Stimulated activated naive CD8-positive, alpha-beta T cell treated with anti-CD3 and anti-CD28 coated beads, Interleukin-15, Interleukin-2, amounts not matched to agents 100 ng/mL and 50 ng/mL, for 24 hours (primary cell): ENCODE data around the gene TMEM254.
"Not testable (repeated sequence)": the region's sequence is repeated elsewhere in the genome, so short reads cannot be mapped to it uniquely, and the experiment has no call there.

Experiments
- H3K27ac Mint-ChIP-seq: one replicate; pipeline ENCODE4 v1.8.0; 2021; ENCODE audit warnings: mild to moderate bottlenecking, mixed read lengths
- H3K27me3 Mint-ChIP-seq: one replicate; pipeline ENCODE4 v1.8.0; 2021; ENCODE audit warnings: mixed read lengths
- H3K36me3 Mint-ChIP-seq: one replicate; pipeline ENCODE4 v1.8.0; 2021; ENCODE audit warnings: low read depth, mixed read lengths
- H3K4me1 Mint-ChIP-seq: one replicate; pipeline ENCODE4 v1.8.0; 2021; ENCODE audit warnings: low read depth, mixed read lengths
- H3K4me3 Mint-ChIP-seq: one replicate; pipeline ENCODE4 v1.8.0; 2021; ENCODE audit warnings: mild to moderate bottlenecking, mixed read lengths
- H3K9me3 Mint-ChIP-seq: one replicate; pipeline ENCODE4 v1.8.0; 2021; ENCODE audit warnings: mixed read lengths

The TMEM254 gene

DNA sequence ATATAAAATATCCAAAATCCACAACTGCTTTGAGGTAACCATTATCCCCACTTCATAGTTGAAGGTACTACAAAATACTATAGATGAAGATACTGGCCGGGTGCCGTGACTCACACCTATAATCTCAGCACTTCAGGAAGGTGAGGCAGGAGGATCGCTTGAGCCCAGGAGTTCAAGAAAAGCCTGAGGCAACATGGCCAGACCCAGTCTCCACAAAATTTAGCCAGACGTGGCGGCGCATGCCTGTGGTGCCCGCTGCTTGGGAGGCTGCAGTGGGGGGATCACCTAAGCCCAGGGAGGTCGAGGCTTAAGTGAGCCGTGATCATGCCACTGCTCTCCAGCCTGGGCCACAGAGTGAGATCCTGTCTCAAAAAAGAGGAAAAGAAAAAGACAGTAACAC lies 21.7 kb downstream of the TMEM254 start:
- Mint-ChIP-seq H3K4me3 (no peak overlapping the region), H3K27me3 (peaks cover 3% of the 10 kb centered on the region), H3K9me3 (no peaks in the 10 kb centered on the region), H3K36me3 (peaks cover 7% of the 10 kb centered on the region), H3K27ac (no peak overlapping the region), H3K4me1 (peaks cover 4% of the 10 kb centered on the region)

DNA sequence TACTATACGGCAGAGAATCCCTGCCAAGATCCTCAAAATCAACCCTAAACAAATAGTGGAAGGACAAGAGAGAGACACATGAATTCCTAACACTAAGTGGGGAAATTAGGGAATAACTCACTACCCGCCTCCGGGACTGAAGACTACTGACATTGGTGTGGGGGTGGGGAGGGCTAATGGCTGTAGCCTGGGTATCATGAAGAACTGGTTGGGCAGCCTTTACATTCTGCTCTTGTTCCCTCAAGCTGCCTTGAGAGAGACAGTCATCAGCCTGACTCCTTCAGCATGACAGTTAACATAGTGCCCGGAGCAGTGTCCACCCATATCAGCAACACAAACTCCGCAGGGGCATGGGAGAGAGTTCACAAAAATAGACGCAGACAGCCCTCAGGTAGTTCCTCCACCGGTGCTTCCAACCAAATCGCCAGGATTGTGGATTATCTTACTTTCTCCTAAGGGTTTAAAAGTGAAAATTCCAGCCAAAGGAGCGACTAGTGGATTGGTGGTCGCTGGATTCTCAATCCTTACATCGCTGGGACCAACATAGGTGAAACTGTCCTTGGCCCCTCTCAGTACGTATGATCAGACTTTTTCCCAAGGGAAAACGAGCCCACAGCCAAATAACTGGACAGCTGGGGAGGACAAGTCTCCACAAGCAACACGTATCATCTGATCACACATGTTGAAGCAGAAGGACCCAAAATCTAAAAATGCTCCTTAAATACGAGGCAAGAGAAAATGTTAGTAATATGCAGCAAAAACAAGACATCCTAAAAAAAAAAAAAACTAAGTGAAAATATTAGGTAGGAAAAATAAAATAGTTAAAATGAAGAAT lies 22.6 kb downstream of the TMEM254 start:
- Mint-ChIP-seq H3K4me1 (peaks cover 4% of the 10 kb centered on the region), H3K9me3 (no peaks in the 10 kb centered on the region), H3K36me3 (peaks cover 7% of the 10 kb centered on the region), H3K4me3 (no peak overlapping the region), H3K27ac (no peak overlapping the region), H3K27me3 (peaks cover 3% of the 10 kb centered on the region)

DNA sequence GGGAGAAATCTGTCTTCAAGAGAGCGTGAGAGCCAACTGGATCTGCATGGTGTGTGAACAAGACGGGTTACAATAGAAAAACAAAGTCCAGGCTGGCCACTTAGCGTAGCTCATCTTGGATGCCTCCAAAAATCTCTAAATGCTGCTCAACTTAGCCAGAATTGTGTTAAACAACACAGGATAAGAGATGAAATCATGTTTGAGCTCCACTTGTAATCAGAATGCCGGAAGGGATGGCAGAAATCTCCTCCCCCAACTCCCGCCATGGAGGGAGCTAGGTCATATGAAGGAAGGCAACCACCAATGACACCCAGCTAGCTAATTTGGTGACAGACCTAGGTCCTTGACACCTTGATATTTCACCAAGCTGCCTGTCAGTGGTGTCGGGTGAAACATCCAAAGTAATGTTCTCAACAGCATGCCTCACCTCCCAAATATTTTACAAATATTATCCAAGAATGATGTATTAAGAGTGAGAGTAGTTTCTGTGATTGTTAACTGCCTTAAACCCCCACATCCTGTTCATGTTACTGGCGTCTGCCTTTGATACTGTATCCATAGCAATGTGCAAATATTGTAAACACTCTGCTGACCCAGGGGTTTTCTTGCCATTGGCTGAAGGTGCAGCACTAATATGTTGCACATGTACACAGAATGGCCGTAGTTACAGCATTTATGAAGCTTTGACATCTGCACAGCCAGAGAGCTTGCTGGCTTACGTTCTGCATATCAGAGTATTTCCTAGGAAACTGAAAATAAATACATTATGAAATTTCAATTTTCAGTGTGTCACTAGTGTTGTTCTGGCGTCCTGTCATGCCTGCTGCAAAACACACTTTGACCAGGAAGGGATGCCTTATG lies 25.8 kb downstream of the TMEM254 start:
- H3K36me3 Mint-ChIP-seq, result peaks cover 6% of the 10 kb centered on the region
- H3K9me3 Mint-ChIP-seq, result peaks cover 6% of the 10 kb centered on the region
- peaks cover 4% of the 10 kb centered on the region for H3K4me1 Mint-ChIP-seq
- H3K27me3 Mint-ChIP-seq, result no peaks in the 10 kb centered on the region
- H3K4me3 Mint-ChIP-seq, result no peak overlapping the region
- H3K27ac Mint-ChIP-seq, result no peak overlapping the region

DNA sequence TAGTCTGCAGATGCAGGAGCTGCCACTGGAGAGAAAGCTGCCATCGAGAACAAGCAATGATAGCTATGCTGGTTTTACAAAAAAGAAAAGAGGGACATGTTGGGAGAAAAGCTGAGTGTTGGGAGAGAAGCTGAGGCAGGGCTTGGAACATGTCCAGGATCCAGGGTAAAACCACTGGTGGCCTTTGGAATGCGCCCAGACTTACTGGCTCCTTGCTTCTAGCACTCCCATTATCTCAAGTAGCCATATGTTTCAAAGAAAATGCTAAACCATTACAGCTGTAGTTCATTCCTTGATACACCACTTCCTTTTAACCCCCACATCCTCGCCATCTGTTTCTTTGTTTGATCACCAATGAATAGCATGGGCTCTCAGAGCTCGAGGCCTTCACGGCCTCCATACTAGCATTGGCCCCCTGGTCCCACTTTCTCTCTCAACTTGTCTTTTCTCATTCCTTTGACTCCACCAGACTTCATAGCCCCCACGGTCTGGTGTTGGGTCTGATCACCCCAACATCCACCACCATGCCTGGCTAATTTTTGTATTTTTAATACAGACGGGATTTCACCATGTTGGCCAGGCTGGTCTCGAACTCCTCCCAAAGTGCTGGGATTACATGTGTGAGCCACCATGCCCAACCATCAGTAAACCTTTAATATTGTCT lies 30.2 kb downstream of the TMEM254 start:
- H3K9me3 Mint-ChIP-seq, result peaks cover 13% of the 10 kb centered on the region
- no peak overlapping the region for H3K27ac Mint-ChIP-seq
- H3K4me1 Mint-ChIP-seq, result peaks cover 4% of the 10 kb centered on the region
- H3K36me3 Mint-ChIP-seq, result peaks cover 7% of the 10 kb centered on the region
- no peak overlapping the region for H3K4me3 Mint-ChIP-seq
- no peaks in the 10 kb centered on the region for H3K27me3 Mint-ChIP-seq

DNA sequence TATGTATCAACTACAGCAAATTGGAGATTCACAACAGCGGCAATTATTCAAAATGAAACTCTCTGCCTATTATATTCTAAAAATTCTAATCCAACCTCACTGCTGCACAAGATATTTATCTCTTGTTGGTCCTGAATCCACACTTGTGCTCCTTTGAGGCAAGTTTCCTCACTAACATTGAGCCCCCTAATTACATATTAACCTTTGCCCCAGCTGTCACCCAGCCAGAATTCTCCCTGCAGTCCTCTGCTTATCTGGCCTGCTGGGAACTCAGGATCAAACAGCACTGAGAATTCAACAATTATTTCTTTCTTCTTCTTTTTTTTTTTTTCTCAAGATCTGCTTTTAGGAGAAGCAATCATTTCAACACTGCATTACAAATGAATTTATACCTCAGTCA lies 32.5 kb downstream of the TMEM254 start:
- no peak overlapping the region for H3K4me3 Mint-ChIP-seq
- H3K4me1 Mint-ChIP-seq, result no peaks in the 10 kb centered on the region
- H3K27ac Mint-ChIP-seq, result no peak overlapping the region
- peaks cover 7% of the 10 kb centered on the region for H3K36me3 Mint-ChIP-seq
- H3K9me3 Mint-ChIP-seq, result peaks cover 13% of the 10 kb centered on the region
- H3K27me3 Mint-ChIP-seq, result no peaks in the 10 kb centered on the region

DNA sequence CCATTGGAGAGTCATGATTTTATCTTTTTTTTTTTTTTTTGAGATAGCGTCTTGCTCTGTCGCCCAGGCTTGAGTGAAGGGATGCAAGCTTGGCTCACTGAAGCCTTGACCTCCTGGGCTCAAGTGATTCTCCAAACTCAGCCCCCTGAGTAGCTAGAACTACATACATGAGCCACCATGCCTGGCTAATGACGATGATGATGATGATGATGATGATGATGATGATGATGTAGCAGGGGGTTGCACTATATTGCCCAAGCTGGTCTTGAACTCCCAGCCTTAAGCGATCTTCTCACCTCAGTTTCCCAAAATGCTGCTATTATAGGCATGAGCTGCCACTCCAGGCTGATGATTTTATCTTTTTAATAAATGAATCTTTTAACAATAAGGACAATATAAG lies 40.2 kb downstream of the TMEM254 start:
- Mint-ChIP-seq H3K4me3 (no peak overlapping the region), H3K36me3 (no peaks in the 10 kb centered on the region), H3K27me3 (no peaks in the 10 kb centered on the region), H3K9me3 (no peaks in the 10 kb centered on the region), H3K4me1 (no peaks in the 10 kb centered on the region), H3K27ac (no peak overlapping the region)

DNA sequence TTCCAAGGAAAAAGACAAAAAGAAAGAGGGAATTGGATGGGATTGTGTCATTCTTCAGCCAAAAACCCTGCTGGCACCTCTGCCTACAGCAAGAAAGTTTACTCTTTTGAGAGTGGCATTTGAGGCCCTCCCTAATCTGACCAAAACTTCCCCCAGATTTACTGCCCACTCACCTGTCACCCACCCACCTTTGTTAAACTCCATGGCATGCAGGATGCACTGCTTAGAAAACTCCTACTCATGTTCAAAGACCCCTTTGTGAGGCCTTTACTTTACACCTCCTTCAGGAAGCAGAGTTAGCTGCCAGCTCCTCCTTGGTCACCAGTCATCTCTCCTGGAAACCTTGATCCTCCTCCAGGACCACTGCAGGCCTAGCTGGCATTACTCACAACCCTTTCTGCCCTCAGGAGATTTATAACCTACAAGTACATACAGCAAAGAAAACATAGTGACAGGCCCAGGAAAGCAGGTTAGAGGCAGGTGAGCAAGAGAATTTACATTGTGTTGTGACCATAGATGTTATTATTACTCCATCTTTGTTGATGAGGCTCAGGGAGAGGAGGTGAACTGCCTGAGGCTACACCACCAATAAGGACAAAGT lies 43.7 kb downstream of the TMEM254 start:
- Mint-ChIP-seq H3K36me3 (no peaks in the 10 kb centered on the region), H3K27me3 (no peaks in the 10 kb centered on the region), H3K9me3 (no peaks in the 10 kb centered on the region), H3K4me3 (no peak overlapping the region), H3K27ac (no peak overlapping the region), H3K4me1 (no peaks in the 10 kb centered on the region)

DNA sequence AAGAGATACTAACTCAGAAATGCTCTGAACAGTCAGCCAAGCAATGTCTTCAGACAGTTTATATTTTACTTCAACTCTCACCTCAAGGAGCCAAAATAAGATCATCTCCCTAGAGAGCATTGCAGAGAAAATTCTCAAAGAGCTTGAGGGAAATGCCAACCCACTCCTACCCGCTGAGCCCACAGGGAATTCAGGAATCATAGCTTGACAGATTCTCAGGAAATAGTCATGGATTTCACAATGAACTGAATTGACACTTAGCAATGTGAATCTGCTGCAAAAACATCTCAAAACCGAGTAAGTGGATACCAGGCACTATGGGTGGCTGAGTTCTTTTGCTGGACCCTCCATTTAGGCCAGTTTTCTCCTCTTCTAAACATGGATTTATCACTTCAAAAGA lies 44.3 kb downstream of the TMEM254 start:
- no peaks in the 10 kb centered on the region for H3K4me1 Mint-ChIP-seq
- no peaks in the 10 kb centered on the region for H3K9me3 Mint-ChIP-seq
- no peaks in the 10 kb centered on the region for H3K36me3 Mint-ChIP-seq
- no peak overlapping the region for H3K4me3 Mint-ChIP-seq
- no peak overlapping the region for H3K27ac Mint-ChIP-seq
- H3K27me3 Mint-ChIP-seq, result no peaks in the 10 kb centered on the region

DNA sequence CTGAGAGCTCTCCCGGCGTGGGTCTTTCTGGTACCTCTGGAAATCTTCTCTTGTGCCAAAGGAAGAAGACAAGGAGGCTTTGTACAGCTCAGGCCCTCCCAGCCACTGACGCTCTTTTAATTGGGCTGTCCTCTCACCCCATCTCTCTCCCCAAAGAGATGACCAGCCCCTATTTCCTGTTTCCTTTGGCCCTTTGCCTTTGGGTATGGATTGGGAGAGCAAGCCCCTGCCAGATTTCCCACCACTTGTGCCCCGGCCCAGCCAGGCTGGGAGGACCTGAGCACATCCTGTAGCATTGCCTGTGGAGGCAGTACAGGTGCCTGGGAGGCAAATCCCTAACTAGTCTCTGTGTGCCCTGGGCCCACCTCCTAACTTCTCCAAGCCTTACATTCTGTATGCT lies 48.4 kb downstream of the TMEM254 start:
- Mint-ChIP-seq H3K36me3 (no peaks in the 10 kb centered on the region), H3K27ac (no peak overlapping the region), H3K9me3 (no peaks in the 10 kb centered on the region), H3K4me3 (no peak overlapping the region), H3K27me3 (peaks cover 10% of the 10 kb centered on the region), H3K4me1 (no peaks in the 10 kb centered on the region)

DNA sequence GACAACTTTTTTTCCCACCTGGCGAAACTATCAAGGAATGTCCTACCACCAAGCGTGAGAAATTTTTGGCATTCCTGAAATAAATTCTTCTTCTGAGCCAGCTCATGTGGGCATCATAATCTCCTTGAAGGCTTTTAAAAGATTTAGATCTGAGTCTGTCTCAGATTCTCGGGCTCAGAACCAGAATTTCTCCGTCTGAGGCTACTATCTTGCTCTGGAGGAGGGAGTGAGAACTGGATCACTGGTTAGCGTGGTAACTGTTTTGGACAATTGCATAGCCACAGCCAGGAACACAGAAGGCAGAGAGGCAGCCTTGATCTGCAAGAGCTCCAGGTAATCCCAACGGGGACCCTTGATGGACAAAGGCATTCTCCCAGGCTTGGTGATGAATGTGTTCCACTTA lies 53.0 kb downstream of the TMEM254 start:
- Mint-ChIP-seq H3K27ac (no peak overlapping the region), H3K36me3 (no peaks in the 10 kb centered on the region), H3K9me3 (no peaks in the 10 kb centered on the region), H3K27me3 (peaks cover 23% of the 10 kb centered on the region), H3K4me1 (no peaks in the 10 kb centered on the region), H3K4me3 (no peak overlapping the region)

DNA sequence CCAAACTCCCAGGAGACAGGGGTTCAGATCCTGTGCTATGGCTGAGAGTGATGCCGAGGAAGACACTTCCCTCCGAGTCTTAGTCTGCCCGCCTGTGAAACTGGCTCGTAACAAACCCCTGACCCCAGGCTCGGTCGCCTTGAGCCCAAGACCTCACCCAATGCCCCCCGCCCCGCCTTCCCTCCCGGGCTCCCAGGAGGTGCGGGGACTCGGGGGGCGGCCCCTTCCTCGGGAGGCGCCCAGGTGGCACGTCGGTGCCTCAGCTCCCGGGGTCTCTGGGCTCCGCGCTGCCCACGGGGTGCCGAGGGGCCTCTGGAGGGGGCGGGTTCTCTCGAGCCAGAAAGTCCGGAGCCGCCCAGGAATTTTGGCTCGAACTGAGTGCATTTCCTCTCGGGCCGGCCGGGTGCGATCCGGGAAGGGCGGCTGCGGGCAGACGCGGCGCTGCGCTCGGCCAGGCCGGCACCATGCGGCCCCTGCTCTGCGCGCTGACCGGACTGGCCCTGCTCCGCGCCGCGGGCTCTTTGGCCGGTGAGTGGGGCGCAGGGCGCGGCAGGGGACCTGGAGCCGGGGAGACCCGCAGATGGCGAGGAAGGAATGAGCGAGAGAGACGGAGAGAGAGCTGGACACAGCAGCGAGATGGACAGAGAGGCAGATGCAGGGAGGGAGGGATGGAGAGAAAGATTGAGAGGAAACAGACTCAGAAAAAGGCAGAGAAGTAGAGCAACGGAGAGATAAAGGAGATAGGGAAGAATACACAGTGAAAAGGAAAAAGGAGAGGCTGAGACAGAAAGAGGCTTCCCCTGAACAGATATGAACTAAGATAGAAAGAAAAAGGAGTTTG lies 54.1 kb downstream of the TMEM254 start, which contains the start of gene PLAC9:
PLAC9 (plus strand) TSS at position 432 of the 841 bp plus-strand sequence; CDS start at position 465, 33 bp downstream.
- Mint-ChIP-seq H3K36me3 (no peaks in the 10 kb centered on the region), H3K27me3 (peaks cover 23% of the 10 kb centered on the region), H3K4me3 (no peak within 1 kb of the TSS), H3K4me1 (no peaks in the 10 kb centered on the region), H3K9me3 (no peaks in the 10 kb centered on the region), H3K27ac (no peak within 1 kb of the TSS)

DNA sequence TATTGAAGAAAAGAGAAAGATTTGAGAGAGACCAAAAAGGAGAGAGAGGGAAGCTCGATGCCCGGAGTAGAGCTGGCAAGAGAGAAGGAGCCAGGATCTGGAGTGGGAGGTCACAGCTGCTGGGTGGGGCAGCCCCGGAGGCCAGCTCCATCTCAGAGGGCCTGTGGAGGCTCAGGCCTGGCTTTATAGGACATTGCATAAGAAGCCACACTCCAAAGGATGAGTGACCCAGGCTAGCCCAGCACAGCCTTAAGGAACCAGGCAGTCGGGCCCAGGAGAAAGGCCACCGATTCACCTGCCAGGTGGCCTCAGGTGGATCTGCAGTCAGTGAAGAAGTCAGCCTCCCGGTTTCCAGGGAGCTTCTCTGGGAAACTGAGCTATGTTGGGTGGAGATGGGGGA lies 54.7 kb downstream of the TMEM254 start:
- H3K36me3 Mint-ChIP-seq, result no peaks in the 10 kb centered on the region
- H3K27ac Mint-ChIP-seq, result no peak overlapping the region
- no peaks in the 10 kb centered on the region for H3K9me3 Mint-ChIP-seq
- H3K4me3 Mint-ChIP-seq, result no peak overlapping the region
- H3K27me3 Mint-ChIP-seq, result peaks cover 27% of the 10 kb centered on the region
- no peaks in the 10 kb centered on the region for H3K4me1 Mint-ChIP-seq

DNA sequence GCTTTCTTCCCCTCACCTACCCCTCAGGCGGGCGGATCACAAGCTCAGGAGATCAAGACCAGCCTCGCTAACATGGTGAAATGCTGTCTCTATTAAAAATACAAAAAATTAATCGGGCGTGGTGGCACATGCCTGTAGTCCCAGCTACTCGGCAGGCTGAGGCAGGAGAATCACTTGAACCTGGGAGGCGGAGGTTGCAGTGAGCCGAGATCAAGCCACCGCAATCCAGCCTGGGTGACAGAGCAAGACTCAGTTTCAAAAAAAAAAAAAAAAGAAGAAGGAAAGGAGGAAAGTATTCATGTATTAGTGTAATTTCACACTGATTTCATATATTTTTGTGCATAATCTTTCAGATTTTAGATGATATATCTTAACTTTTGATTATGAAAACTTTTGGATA lies 55.2 kb downstream of the TMEM254 start:
- peaks cover 27% of the 10 kb centered on the region for H3K27me3 Mint-ChIP-seq
- not testable (repeated sequence) for H3K4me3 Mint-ChIP-seq, H3K36me3 Mint-ChIP-seq, H3K4me1 Mint-ChIP-seq, H3K27ac Mint-ChIP-seq, H3K9me3 Mint-ChIP-seq

DNA sequence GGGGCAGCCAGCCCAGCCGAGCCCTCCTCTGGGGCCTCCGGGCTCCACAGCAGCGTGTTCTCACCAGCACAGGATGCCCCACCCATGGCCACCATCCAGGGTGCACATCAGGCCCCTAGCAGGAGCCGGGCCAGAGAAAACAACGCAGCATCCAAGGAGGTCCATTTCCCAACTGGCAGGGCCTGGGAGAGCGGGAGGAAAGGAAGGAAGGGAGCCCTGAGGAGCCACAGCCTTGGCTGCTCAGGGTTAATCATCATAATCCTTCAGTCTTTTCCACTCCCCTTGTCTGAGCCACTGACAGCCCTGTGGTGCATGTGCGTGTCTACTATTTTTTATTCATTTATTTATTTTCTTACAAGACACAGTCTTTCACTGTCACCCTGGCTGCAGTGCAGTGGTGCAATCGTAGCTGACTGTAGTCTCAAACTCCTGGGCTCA lies 57.7 kb downstream of the TMEM254 start:
- H3K36me3 Mint-ChIP-seq, result no peaks in the 10 kb centered on the region
- no peaks in the 10 kb centered on the region for H3K9me3 Mint-ChIP-seq
- H3K4me1 Mint-ChIP-seq, result no peaks in the 10 kb centered on the region
- H3K27me3 Mint-ChIP-seq, result peaks cover 31% of the 10 kb centered on the region
- no peak overlapping the region for H3K4me3 Mint-ChIP-seq
- H3K27ac Mint-ChIP-seq, result no peak overlapping the region
